22Rv1 (cell line): Measurements from ENCODE around the gene FHIP2A.

Experiments
- ZFX ChIP-seq: fragments of 450-650 bp; IDR thresholded peaks from 2 replicates; pipeline ENCODE4 v1.6.1; 2017; ENCODE audit warnings: antibody characterized with exemption, borderline replicate concordance
- TF ChIP-seq, protein P1 (sequence below): fragments of 450-650 bp; IDR thresholded peaks from 2 replicates; pipeline ENCODE4 v1.5.1; 2017; ENCODE audit warnings: mild to moderate bottlenecking

GRCh38 chr10:114783686-114784085 lies 37.9 kb upstream of the FHIP2A start:
- TF ChIP-seq, protein P1, sequence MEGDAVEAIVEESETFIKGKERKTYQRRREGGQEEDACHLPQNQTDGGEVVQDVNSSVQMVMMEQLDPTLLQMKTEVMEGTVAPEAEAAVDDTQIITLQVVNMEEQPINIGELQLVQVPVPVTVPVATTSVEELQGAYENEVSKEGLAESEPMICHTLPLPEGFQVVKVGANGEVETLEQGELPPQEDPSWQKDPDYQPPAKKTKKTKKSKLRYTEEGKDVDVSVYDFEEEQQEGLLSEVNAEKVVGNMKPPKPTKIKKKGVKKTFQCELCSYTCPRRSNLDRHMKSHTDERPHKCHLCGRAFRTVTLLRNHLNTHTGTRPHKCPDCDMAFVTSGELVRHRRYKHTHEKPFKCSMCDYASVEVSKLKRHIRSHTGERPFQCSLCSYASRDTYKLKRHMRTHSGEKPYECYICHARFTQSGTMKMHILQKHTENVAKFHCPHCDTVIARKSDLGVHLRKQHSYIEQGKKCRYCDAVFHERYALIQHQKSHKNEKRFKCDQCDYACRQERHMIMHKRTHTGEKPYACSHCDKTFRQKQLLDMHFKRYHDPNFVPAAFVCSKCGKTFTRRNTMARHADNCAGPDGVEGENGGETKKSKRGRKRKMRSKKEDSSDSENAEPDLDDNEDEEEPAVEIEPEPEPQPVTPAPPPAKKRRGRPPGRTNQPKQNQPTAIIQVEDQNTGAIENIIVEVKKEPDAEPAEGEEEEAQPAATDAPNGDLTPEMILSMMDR: no peak
- TF ChIP-seq ZFX: no peak
